ENCODE data around the gene GLS.
A peak's percentile ranks its signal among the peaks of the same experiment; 100 is the strongest.
"Not testable (repeated sequence)": the region's sequence is repeated elsewhere in the genome, so short reads cannot be mapped to it uniquely, and the experiment has no call there.

Gene GLS

GRCh38 chr2:190858817-190859216 lies 21.8 kb upstream of the GLS start:
- no peak for DNase-seq

- no peak for DNase-seq
Observed at GRCh38 chr2:190859347-190860297, 21.0 kb upstream of the GLS start.

- DNase-seq: no peak
Observed at GRCh38 chr2:190860985-190861680, 19.5 kb upstream of the GLS start.

- DNase-seq: not testable (repeated sequence)
Observed at GRCh38 chr2:190862128-190862527, 18.5 kb upstream of the GLS start.

GRCh38 chr2:190862571-190862991 lies 18.0 kb upstream of the GLS start:
- no peak for DNase-seq

GRCh38 chr2:190863946-190864345 lies 16.7 kb upstream of the GLS start:
- DNase-seq: no peak

- DNase-seq: no peak
Observed at GRCh38 chr2:190864375-190864774, 16.2 kb upstream of the GLS start.

- no peak for DNase-seq
Observed at GRCh38 chr2:190867212-190867611, 13.4 kb upstream of the GLS start.

GRCh38 chr2:190867832-190868231 lies 12.8 kb upstream of the GLS start:
- no peak for DNase-seq

GRCh38 chr2:190869721-190870120 lies 10.9 kb upstream of the GLS start:
- DNase-seq: no peak

GRCh38 chr2:190873451-190873850 lies 7.2 kb upstream of the GLS start:
- DNase-seq: not testable (repeated sequence)

- DNase-seq: no peak
Observed at GRCh38 chr2:190875891-190876290, 4.7 kb upstream of the GLS start.

- no peak for DNase-seq
Observed at GRCh38 chr2:190876631-190877030, 4.0 kb upstream of the GLS start.

- no peak for DNase-seq
Observed at GRCh38 chr2:190877436-190877835, 3.2 kb upstream of the GLS start.

- DNase-seq: peak; percentile 45
Observed at GRCh38 chr2:190879474-190880377, 895 bp upstream of the GLS start.

GRCh38 chr2:190881084-190881597 lies 520 bp downstream of the GLS start:
- DNase-seq: no peak

- DNase-seq: peak; percentile 65
Observed at GRCh38 chr2:190881598-190882410, 1.2 kb downstream of the GLS start.

- no peak for DNase-seq
Observed at GRCh38 chr2:190882411-190882766, 1.8 kb downstream of the GLS start.

GRCh38 chr2:190882856-190883582 lies 2.4 kb downstream of the GLS start:
- DNase-seq: no peak

GRCh38 chr2:190885844-190886243 lies 5.2 kb downstream of the GLS start:
- not testable (repeated sequence) for DNase-seq

GRCh38 chr2:190887089-190887488 lies 6.5 kb downstream of the GLS start:
- no peak for DNase-seq

Measured in activated T-cell treated with anti-CD3 and anti-CD28 coated beads for 4 hours (primary cell).